GM20431 (cell line): Measurements from ENCODE around the gene TRIM58.

Experiments used
- in situ Hi-C: fragments of 300-500 bp; cut with MseI, MboI; formaldehyde crosslinking; loops from one replicate; pipeline ENCODE4 v1.15.0; 2020; ENCODE audit warnings: low sequenced_read_pairs; ENCODE audit not compliant: unreplicated experiment

TRIM58 gene

DNA sequence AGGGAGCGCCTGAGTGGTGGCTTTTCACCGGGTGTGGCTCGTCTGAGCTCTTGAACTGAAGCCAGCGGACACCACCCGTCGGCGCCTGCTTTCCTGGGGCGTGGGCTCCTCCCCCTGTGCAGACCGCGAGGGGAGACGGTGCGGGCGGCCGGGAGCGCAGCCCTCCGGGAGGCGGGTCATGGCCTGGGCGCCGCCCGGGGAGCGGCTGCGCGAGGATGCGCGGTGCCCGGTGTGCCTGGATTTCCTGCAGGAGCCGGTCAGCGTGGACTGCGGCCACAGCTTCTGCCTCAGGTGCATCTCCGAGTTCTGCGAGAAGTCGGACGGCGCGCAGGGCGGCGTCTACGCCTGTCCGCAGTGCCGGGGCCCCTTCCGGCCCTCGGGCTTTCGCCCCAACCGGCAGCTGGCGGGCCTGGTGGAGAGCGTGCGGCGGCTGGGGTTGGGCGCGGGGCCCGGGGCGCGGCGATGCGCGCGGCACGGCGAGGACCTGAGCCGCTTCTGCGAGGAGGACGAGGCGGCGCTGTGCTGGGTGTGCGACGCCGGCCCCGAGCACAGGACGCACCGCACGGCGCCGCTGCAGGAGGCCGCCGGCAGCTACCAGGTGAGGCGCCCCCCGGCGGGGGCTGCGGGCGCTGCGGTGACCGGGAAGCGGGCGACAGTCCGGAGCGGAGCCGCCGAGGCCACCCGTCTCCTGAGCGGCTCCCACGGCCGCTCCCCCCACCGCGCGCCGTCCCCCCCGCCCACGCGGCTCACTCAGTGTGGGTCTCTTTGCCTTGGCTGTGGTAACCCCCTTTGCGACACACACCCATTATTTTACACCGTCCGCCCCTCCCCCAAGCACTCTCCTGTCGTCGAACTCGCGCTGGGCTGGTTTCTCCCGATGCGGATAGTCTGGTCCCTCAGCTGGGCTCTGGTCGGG is at the start of gene TRIM58:
TRIM58 (plus strand) TSS at position 119 of the 916 bp plus-strand sequence; CDS start at position 179, 60 bp downstream.
- in situ Hi-C loops = no loop called here

DNA sequence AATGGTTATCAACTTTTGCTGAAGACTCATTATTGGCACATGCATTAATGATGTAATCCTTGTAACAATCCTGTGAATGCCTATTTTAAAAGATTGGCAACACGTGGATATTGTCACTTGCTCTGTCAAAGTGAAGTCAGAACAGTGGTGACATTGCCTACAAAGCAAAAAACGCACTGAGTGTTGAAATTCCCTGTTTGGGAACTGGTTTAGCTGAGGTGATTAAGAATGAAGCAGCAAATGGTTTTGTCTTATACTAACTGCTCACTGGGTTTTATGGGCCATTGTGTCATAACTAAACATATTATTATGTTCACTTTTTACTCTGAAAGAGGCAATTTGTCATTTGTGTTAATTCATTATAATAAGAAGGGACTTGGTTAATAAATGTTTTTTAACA is 44.4 kb upstream of the TRIM58 start:
- in situ Hi-C loops = no loop called here

GRCh38 chr1:247822060-247822459 is 34.9 kb upstream of the TRIM58 start:
- in situ Hi-C loops = no loop called here

DNA sequence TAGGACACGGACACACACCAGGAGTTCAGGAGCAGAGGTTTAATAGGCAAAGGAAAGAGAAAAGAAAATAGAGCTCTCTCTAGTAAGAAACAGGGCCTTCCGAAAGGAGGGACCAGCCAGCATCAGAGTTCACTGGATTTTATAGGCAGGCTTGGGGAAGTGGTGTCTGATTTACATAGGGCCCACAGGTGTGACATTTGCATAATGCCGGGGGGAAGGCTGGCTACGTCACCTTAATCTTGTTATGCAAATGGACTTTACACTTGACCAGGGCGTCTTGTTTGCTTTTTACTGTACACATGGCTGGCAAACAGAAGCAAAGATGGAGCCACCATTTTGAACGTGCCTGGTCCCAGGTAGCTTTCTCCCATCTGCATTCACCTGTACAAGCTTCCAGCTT is 33.0 kb upstream of the TRIM58 start, which contains the start of gene OR14A16:
OR14A16 (minus strand) TSS at position 97 of the 400 bp plus-strand sequence. CDS start 8,390 bp downstream, outside the sequence.
- in situ Hi-C loops = no loop called here

- in situ Hi-C loops = no loop called here
Measured at GRCh38 chr1:247825362-247825761, 31.6 kb upstream of the TRIM58 start.

DNA sequence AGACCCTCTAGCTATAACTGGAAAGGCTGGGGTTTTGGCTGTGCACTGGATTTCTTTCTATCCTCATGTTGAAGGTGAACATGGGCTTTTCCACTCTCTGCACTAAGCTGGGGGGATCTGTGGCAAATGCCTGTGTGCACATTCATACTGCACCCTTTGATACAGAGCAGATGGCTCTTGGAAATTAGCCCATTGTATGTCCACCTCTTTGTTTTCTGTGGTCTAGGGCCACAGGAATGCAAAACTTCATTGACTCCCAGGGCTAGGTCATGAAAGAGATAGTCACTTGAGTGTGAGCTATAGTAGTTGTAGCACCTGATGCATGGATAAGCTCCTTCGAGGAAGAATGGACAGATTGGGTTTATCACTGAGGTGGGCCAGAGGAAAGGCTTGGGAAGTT is 27.3 kb upstream of the TRIM58 start:
- in situ Hi-C loops = no loop called here

DNA sequence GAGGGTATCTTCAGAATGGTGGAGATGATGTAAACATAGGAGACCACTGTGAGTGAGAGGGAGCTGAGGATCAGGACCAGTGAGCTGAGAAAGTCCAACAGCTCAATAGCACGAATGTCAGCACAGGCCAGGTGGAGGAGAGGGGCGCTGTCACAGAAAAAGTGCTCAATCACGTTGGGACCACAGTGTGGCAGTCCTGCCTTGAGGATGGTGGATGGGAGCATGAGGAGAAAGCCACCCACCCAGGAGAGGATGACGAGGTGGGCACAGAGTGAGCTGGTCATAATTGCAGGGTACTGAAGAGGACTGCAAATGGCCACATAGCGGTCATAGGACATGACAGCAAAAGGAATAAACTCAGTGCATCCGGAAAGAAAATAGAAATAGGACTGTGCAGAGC is 23.4 kb upstream of the TRIM58 start:
- in situ Hi-C loops = no loop called here

DNA sequence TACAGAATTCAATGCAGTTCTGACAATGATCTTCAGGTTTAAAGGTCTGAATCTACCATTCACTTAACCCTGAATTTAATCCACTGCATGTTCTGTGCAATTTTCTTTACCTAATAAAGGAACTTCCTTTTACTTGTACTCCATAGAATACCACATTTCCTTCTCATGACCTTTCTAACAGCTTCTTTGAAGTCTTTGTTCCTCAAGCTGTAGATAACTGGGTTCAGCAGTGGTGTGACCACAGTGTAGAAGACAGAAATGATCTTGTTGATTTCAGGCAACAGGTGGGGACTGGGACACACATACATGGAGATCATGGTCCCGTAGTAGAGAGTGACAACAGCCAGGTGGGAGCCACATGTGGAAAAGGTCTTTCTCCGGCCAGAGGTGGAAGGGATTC is 16.2 kb upstream of the TRIM58 start:
- in situ Hi-C loops = no loop called here

GRCh38 chr1:247841796-247842195 is 15.2 kb upstream of the TRIM58 start, which contains the start of gene OR11L1:
OR11L1 (minus strand) TSS chr1:247841896; CDS start chr1:247841896, 0 bp downstream.
- in situ Hi-C loops = no loop called here

- in situ Hi-C loops = no loop called here
Measured at GRCh38 chr1:247843411-247843810, 13.6 kb upstream of the TRIM58 start.

DNA sequence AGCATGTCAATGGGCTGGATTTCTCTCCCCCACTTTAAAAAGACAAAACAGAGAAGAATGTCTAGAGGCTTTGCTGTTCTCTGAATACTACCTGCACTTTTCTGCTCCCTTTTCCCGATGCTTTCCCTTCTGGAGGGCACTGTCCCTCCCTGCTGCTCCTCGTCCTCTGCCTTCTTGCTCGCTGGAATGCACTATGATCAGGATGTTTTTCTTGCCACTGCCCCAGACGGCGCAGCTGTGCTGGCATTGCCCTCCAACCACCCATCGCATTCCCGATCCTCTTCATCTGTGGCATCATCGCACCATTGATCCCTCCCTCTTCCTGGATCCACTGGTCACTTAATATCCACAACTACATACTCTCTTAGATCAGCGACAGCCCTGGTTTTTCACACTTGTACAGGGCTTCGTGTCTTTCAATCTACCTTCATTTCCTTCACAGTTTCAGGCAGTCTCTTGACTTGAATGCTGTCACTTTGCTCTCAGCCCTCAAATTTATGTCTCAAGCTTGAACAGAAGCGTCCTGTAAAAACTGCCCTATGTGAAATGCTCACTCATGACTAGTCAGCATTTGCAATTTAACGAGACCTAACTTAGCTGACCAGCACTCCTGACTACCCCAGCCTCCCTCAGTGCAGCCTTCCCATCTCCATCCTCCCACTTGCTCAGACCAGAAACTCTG is 11.8 kb upstream of the TRIM58 start:
- in situ Hi-C loops = no loop called here

DNA sequence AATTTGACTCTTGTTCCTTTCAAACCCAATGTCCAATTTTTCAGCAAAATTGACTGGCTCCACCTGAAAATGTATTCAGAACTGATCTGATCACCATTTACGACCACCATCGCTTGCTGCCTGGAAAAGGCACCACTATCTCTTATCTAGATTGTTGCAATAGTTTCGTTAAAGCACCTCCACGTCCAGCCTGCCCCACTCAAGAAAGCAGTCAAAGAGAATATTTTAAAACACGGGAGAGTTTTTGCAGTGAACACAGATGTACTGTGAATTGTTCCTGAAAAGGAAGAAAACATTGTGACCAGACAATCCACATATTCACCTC is 11.3 kb upstream of the TRIM58 start:
- in situ Hi-C loops = no loop called here

DNA sequence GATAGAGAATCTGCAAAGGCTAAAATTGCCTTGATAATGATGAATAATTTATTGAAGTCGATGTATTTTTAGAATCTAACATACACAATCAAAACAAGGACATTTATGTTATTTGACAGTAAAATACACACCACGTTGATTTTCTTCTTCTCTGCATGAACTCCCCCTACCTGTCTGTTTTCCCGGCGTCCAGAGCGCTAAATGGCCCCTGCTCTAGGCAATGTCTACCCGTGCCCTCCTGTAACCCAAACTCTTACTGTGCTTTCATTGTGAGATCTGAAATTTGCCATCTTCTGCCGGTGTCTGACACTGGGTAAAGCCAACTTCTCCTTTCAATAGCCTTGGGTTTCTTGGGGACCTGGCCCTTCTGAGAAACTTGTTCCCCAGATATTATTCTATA is 8.6 kb upstream of the TRIM58 start:
- in situ Hi-C loops = no loop called here

- in situ Hi-C loops = no loop called here
Measured at GRCh38 chr1:247849616-247850015, 7.4 kb upstream of the TRIM58 start.

DNA sequence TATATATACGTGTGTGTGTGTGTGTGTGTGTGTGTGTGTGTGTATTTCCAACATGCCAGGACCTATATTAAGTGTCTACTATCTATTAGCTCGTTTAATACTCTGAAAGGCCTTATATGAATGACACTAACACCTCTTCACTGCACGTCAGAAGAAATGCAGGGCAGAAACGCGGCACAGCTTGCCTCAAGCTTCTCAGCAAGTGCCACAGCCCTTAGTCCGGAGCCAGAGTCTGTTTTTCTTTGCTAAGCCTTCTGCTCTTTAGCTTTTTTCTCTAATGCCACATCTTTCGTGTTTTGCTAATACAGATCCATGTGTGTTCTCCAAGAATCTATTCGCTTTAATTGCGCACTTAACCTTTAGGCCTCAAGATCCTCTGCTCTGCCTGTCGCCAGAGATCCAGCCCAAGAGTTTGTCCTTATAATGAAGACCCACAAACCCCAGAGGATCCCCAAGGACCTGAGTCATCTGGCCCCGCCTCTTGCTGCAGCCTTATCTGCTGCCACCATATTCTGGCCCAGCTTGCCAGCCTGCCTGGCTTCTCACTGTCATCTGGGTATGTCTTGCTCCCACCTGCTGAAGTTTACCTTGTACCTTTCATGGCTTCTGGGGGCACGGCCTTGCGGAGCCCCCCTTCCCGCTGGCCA is 2.0 kb upstream of the TRIM58 start:
- in situ Hi-C loops = no loop called here

DNA sequence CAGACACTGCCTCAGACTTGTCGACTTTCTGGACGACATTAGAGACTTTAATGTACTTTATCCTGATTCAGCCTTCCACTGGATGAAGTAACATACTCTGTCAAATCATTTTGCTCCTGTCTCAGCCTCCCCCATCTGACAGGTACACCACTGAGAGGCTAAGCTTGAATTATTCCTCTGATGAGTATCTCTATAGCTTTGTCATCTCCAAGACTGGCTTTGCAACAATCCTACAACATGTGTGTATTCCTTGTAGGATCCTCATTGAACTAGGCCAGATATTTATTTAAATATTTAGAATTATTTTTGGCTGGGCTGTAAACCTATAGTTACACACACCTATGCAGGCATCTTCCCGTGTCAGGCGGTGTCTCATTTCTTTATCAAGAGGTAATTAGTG is 1.1 kb upstream of the TRIM58 start:
- in situ Hi-C loops = no loop called here

- in situ Hi-C loops = no loop called here
Measured at GRCh38 chr1:247857985-247858619, 1.1 kb downstream of the TRIM58 start.

GRCh38 chr1:247862756-247863155 is 5.8 kb downstream of the TRIM58 start:
- in situ Hi-C loops = no loop called here

DNA sequence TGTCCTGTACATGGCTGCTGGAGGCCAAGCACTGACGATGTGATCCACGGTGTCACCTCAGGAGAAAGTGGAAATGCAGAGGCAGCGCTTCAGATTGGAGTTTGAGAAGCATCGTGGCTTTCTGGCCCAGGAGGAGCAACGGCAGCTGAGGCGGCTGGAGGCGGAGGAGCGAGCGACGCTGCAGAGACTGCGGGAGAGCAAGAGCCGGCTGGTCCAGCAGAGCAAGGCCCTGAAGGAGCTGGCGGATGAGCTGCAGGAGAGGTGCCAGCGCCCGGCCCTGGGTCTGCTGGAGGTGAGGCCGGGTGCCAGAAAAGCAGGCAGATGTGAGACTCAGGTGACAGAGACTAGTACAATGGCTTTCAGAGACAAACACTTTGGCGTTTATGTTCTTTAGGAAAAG is 7.7 kb downstream of the TRIM58 start:
- in situ Hi-C loops = no loop called here

DNA sequence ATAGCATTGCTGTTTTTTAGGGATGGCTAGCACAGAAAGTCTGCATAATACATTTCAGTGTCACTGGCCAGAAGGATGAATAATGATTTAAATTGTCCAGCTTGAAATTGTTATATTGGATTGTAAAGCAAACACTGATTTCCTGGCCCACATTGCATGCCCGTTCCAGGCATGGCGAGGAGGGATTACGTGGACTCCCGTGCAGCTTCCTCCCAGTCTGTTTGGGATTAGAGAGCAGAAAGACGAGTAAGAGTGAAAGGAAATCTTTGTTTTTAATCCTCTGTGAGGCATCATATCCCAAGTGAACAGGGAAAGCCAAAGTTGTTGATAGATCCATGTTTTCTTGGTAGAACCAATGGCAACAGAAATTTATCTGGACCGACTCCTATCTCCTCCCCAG is 8.4 kb downstream of the TRIM58 start:
- in situ Hi-C loops = no loop called here
